Lung microvascular endothelial cell (primary cell): ENCODE results near the gene CATSPERB. TPM values are rescaled to one million over a fixed set of nuclear protein-coding genes. Genes with fewer than 3 reads are reported as not detected.
A peak's percentile ranks its signal among the peaks of the same experiment; 100 is the strongest.
"Not testable (repeated sequence)": the region's sequence is repeated elsewhere in the genome, so short reads cannot be mapped to it uniquely, and the experiment has no call there.

Experiments used
- DNase-seq, 2 donors: peaks; one replicate each; pipeline versions ENCODE4 v3.0.0 to v3.0.0-alpha.2; 2010; ENCODE audit warnings: low read depth in 2 of 2
- total RNA-seq: library from RNA; depleted of rRNA; stranded (reverse); fragments of >200 nt; gene quantifications from 2 replicates; pipeline ENCODE4 v1.2.1, GENCODE V29; 2014

The CATSPERB gene
- total RNA-seq, 1 donor from 2014 or later, result 3.6 TPM

- DNase-seq, result not testable (repeated sequence)
Observed at GRCh38 chr14:91677687-91678086, 54.2 kb downstream of the CATSPERB start.

GRCh38 chr14:91674911-91675310, 57.0 kb downstream of the CATSPERB start:
- DNase-seq, result no peak

GRCh38 chr14:91669867-91670266, 62.0 kb downstream of the CATSPERB start:
- DNase-seq, result no peak

- DNase-seq, result not testable (repeated sequence)
Observed at GRCh38 chr14:91667101-91667500, 64.8 kb downstream of the CATSPERB start.

- DNase-seq, result peak in 1 of 2 donors; percentile 29
Observed at GRCh38 chr14:91660790-91661189, 71.1 kb downstream of the CATSPERB start.

GRCh38 chr14:91654836-91655235, 77.0 kb downstream of the CATSPERB start:
- no peak for DNase-seq

- no peak for DNase-seq
Observed at GRCh38 chr14:91653451-91653850, 78.4 kb downstream of the CATSPERB start.

GRCh38 chr14:91649930-91650329, 82.0 kb downstream of the CATSPERB start:
- peak; percentile 45 to 70 for DNase-seq

- DNase-seq, result no peak
Observed at GRCh38 chr14:91647856-91648255, 84.0 kb downstream of the CATSPERB start.

GRCh38 chr14:91636604-91637003, 95.3 kb downstream of the CATSPERB start:
- no peak for DNase-seq

GRCh38 chr14:91624757-91625156, 107.1 kb downstream of the CATSPERB start:
- DNase-seq, result no peak

GRCh38 chr14:91614187-91614586, 117.7 kb downstream of the CATSPERB start:
- no peak for DNase-seq

GRCh38 chr14:91613459-91614112, 118.3 kb downstream of the CATSPERB start:
- DNase-seq, result no peak

GRCh38 chr14:91611528-91611927, 120.4 kb downstream of the CATSPERB start:
- DNase-seq, result no peak

GRCh38 chr14:91609161-91609560, 122.7 kb downstream of the CATSPERB start:
- no peak for DNase-seq

- no peak for DNase-seq
Observed at GRCh38 chr14:91607322-91608047, 124.4 kb downstream of the CATSPERB start.

GRCh38 chr14:91606851-91607250, 125.0 kb downstream of the CATSPERB start:
- no peak for DNase-seq

- DNase-seq, result not testable (repeated sequence)
Observed at GRCh38 chr14:91604611-91605010, 127.3 kb downstream of the CATSPERB start.

GRCh38 chr14:91599994-91600393, 131.9 kb downstream of the CATSPERB start:
- DNase-seq, result no peak

GRCh38 chr14:91595736-91596135, 136.2 kb downstream of the CATSPERB start:
- no peak for DNase-seq

- not testable (repeated sequence) for DNase-seq
Observed at GRCh38 chr14:91593957-91594356, 137.9 kb downstream of the CATSPERB start.

- no peak for DNase-seq
Observed at GRCh38 chr14:91586410-91586809, 145.5 kb downstream of the CATSPERB start.

- no peak for DNase-seq
Observed at GRCh38 chr14:91585856-91586255, 146.0 kb downstream of the CATSPERB start.
